Pulmonary artery endothelial cell (primary cell): ENCODE results near the gene LONRF2. TPM values are rescaled to one million over a fixed set of nuclear protein-coding genes. Genes with fewer than 3 reads are reported as not detected.
A peak's percentile ranks its signal among the peaks of the same experiment; 100 is the strongest.

ENCODE experiments used
- DNase-seq: peaks from one replicate; pipeline ENCODE4 v3.0.0-alpha.2; 2011; ENCODE audit warnings: low read depth, low spot score
- total RNA-seq: library from RNA; depleted of rRNA; stranded (reverse); fragments of >200 nt; gene quantifications from 2 replicates; pipeline ENCODE4 v1.2.3, GENCODE V29; 2014

Gene LONRF2
- total RNA-seq, 1 donor from 2014 or later: not detected

DNA sequence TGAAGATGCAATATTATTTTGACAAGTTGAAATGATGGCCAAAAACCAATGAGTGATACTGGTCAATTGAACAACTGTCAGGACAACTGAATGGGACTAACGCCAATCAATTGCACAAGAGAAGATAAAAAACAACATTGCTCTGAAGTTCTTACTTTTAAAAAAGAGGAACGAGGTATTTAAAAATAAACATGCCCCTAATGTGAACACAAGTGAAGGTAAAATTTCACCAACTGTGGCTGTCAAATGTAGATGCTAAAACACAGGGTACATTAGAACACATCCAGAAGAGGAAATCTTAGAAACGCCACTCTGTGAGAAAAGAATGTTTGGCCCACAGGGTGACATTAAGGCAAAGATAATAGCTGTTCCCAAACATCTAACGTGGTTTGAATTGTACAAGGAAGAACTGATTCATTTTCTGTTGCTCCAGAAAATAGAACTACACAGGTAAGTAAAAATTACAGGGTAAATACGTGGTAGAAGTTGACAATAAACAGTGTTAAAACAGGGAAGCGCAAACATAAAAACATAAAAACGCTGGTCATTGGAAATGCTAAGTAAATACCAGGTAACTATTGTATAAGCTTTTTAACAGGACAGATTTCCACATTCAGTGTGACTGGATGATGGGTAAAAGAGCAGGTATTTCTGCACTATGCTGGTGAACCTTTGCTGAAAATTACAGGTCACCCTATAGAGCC, 20.3 kb downstream of the LONRF2 start:
- DNase-seq: no peak

DNA sequence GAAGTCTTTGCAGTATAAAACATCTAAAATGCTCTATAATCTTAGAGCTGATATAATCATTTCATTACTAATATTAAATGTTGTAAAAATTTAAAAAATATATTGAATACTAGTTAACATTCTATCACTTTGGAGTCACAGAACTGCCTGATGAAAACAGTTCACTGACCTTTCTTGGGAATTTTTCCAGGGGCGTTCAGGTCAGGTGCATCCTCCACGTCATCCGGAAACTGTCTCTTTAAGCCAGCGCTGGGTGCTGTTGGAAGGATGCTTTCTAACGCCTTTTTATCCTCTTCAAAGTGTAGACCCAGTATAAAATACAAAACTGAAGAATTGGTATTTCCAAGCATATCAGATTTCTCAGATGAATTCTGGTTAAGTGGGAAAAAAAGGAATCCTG, 22.8 kb downstream of the LONRF2 start:
- no peak for DNase-seq

DNA sequence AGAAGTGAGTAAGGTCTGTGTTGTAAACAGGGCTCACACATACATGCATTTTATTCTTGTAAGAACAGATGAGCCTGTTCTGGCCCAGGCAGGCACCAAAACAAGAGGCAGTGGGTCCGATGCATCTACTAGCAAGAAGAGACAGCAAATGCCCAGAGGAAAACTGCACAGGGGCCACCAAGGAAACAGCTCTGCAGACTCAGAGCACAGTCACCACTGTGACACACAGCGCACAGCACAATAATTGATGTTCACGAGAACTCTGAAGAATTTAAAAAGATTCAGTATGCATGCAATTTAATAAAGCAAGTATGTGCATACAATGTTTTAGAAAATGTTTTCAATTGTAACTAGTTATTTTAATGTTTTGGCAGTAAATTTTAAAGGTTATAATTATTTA, 24.8 kb downstream of the LONRF2 start:
- DNase-seq: no peak

DNA sequence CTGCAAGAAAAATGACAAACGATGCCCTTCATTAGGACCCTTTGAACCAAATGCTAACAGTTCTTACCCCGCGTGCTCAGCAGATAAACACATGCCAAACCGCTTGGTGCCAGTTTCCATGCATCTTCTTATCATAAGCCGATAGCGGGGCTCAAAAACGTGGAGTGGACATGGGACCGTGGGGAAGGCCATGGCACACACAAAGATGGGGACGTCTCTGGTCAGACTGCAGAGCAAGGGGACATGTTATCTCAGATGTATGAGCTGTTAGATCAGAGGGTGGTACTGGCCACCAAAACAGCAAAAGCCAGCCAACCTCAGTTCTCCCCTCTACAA, 28.2 kb downstream of the LONRF2 start:
- DNase-seq: no peak

DNA sequence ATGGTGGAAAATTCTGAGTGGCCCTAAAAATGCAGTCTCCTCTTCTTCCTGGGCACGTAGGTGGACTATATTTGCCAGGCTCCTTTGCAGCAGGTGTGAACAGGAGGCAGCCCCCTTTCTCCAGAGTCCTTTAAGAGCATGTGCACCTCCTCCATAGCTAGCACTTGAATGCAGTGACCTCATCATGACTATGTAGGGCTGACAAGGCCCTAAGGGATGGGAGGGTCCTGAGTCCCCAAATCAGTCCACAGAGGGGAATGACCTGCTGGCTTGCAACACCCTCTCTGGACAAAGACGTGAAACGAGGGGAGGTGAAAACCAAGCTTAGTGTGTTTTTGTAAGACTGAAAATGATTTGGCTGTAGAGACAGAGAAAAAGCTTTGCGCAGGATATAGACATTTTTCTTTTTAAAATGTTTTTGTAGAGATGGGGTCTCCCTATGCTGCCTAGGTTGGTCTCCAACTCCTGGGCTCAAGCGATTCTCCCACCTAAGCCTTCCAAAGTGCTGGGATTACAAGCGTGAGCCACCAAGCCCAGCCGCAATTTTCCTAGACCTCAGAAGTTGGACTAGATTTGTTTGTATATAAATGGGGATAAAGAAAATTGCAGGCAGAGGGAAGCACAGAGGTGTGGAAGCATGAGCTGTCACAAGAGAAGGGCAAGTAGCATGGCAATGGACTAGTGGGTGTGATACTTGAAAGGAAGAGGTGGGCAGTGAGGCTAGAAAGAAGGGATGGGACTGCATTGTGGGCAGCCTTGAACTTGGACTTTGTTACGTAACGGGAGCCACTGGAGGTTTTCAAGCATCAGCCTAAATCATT, 28.8 kb downstream of the LONRF2 start:
- DNase-seq: no peak

DNA sequence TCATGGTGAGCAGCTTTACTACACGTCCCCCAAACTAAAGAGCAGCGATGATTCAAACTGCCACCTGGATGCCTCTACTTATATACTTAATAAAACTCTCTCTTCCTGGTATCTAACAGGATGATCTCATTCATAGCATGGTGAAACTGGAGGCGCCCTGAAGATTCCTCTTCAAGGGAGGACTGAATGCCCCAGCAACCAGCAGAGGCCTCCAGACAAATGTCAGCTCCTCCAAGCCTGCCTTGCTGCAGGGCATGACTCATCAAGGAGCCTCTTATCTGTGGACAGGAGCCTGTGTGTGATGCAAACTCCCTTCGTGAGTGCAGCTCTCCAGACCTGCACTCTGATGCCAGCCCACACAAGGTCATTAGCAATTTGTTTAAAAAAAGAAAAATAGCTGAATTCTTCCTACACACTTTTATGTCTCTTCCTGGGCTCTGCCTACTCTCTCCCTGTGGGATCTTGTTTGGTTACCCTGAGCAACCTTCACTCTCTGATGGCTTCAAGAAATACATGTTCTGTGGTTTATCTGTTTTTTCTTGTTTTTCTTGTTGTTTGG, 30.2 kb downstream of the LONRF2 start:
- no peak for DNase-seq

DNA sequence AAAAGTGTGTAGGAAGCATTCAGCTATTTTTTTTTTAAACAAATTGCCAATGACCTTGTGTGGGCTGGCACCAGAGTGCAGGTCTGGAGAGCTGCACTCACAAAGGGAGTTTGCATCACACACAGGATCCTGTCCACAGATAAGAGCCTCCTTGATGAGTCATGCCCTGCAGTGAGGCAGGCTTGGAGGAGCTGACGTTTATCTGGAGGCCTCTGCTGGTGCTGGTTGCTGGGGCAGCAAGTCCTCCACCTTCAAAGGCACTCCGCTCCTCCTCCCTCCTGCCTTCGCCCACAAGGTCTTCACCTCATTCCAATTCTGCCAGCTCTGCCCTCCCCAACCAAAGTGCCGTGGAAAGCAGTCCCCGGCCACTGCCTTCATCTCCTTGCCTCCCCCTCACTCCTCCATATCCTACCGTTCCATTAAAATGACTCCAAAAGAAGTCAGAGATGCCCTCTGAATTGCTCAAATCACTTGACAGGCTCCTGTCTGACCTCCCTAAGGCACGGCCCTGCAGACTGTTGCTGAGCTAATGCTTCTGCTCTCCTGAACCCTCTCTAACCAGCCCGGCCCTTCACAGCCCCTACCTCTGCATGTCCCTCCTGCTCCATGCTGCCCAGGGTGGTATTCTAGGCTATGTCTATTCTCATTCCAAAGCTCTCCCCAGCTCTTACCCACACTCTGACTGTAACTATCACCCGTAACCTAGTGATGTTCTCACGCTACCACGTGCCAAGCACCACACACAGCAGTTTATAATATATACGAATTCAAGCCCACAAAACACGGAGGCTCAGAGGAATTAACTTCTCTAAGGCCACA, 30.9 kb downstream of the LONRF2 start:
- DNase-seq: peak; percentile 63

DNA sequence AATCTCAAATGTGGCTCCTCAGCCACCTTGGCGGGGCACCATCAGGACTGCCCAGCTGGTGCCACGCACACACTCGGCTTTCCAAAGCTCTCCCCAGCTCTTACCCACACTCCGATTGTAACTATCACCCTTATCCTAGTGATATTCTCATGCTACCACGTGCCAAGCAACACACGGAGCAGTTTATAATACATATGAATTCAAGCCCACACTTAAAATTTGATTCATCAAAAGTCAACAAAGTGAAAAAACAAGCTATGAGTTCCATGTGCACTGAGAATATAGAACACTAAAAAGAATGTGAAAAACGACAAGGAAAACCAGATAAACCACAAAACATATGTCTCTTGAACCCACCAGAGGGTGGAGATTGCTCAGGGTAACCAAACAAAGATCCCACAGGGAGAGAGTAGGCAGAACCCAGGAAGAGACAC, 31.6 kb downstream of the LONRF2 start:
- no peak for DNase-seq

DNA sequence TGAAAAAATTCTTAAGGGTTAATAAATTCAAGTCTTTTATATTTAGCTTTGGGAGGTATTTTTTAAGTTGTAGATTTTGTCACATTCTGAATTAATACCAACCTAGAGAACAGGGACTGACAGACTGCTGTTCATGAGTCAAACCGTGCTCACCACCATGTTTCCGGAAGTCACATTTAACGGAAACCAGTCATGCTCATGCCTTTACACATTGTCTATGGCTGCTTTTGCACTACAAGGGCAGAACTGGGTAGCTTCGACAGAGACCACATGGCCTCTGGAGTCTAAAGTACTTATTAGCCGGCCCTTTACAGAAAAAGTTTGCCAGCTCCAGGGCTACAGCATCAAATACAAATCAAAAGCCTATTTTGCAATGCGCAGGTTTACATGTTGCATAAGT, 33.3 kb downstream of the LONRF2 start:
- no peak for DNase-seq

DNA sequence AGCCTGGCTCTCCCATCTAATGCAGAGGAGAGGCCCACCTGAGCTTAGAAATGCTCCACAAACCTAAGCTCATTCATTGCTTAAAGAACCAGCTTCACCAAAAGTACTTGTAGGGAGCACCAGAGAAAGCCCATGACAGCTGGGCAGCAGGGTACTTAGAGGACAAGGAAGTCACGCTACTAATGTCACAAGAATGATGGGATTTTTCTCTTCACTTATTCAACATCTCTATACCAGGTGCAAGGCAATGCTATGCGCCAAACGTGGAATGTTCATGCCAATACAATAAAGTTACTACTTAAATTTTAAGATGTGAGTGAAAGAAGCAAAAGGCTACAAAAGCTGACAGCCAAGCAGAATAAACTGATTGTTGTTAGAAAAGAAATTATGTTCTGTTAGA, 36.0 kb downstream of the LONRF2 start:
- DNase-seq: no peak

DNA sequence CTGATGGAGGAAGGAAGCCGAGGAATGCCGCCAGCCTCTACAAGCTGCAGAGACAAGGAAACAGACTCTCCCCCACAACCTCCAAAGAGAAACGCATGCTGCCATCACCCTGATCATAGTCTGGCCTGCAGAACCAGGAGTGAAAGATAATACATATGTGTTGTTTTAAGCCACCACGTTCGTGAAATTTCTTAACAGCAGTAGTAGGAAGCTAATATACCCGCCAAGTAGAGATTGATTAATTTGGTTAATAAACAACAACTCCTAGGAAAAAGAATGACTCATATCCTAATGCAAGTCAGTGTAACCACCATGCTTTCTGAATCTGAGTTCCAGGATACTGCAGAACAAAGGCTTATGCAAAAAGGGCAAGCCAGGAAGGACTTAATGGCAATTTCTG, 36.6 kb downstream of the LONRF2 start:
- DNase-seq: peak; percentile 45

DNA sequence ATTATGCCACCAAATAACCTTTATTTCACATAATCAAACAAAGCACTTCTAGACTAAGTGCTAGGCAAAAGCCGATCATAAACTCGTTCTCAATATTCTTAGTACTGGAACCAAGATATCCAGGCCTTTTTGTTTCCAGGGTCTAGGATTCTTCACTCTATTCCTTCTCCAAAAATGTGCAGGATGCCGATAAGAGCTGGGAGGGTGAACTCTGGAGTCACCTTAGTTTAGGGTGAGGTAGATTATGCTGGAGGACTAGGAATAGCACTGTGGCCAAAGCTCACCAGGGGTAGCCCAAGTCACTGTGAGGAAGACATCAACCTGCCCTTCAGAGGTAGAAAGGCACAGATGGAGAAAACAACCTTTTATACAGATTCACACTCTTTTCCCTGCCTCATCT, 37.3 kb downstream of the LONRF2 start:
- DNase-seq: no peak

DNA sequence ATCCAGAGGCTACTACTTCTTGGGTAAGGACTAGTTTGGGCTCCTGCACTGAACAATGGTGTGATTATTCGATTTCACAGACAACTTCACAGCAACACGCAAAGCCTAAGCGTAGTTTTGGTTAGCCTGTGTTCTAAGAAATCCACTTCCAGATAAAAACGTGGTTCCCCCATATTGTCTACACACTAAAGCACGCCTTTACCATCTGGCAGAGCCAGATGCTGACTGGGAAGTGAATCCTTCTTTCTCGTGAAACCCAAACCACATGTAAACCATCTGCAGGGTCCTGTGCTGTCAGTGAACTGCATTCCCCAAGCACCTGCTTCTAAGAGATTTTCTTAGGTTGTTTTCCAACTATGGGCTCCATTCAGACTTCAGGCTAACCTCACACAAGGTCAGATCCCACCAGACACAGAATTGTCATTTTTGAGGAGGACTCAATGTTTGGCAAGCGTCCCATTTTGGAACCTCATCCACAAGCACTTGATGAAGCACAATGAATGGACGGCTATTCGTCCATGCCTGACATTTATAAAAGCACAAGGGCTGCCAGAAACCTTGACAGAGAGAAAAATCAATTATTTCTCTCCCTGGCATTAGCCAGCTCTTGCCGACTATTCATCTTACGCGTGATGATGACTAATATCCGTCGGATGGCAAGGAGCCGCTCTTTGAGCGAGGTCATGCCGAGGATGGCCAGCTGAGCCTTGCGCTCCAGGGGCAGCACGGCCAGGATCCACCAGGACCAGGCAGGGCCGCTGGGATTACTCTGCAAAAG, 38.4 kb downstream of the LONRF2 start:
- no peak for DNase-seq

DNA sequence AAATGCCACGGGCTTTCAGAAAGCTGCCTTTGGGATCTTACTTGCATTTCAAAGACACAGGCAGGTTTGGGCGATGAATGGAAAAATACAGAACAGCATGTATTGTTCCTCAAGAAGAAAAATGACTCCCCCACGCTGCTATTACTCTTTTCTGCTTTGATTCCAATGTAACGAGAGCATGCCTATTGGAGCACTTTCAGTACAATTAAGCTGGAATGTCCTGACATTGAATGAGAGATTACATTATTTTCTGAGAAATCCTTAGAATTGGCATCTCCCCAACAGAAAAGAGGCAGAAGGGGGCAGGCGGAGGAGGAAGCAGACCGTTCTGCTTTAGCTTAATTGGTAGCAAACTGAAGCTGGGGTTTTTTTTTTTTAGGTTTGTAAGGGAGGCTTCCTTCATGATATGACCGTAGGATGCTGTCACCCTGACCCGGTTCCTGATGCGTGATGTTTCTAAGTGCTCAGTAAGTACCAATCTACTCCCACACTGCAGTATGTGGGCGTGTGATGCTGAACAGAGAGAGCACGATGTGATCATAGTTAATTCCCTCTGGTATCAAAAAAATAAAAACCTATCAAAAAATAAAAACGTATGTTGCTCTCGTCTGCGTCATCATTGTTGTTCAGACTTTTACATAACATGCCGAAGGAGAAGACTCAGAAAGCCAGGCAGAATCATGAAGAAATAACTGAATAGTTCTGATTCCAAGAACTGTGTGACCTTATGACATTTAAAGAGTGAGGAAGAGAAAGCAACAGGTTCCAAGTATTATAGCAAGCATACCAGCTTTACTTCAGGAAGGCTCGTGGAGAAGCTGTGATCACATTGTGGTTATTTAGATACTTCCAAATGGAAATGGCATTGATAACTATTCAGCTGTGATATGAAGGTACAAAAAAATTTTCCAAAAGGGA, 40.5 kb downstream of the LONRF2 start:
- DNase-seq: no peak

DNA sequence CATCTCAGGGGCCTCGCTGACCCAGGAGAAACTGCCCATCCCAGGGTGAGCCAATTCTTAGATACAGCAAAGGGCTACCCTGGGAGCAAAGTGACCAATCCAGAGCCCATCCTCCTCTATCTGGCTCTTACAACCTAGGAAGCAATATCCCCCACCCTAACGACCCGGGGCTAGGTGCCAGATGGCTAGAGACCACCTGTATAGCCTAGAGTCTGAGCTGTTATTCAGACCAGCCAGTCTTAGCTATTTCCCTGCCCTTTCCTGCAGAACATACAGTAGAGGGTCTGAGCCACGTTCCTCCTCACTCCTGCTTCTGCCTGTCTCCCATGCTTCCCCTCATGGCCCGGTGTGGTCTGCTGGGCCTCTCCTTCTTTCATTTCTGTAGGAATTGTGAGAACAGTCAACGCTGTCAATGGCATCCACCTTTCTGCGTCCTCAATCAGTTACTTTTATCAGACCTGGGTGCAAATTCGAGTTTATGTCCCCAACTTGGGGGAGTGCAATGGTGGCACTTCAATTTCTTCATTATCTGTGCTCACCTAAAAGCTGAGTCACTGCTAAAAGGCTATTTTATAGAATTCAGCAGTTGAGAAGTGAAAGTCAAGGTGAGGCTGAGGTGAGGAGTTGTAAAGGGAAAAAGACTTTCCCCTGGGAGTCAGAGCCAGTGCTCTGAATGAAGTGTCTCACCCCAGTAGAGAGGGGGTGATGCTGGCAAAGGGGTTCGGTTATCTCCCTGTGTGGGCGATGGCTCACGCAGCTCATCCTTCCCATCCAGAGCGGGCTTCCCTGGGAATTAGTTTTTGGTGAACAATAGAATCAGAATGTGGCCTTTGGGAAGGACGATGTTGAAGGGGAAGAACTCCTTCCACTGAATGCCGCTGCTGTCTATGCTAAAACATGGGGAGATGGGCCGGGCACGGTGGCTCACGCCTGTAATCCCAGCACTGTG, 42.4 kb downstream of the LONRF2 start:
- no peak for DNase-seq

DNA sequence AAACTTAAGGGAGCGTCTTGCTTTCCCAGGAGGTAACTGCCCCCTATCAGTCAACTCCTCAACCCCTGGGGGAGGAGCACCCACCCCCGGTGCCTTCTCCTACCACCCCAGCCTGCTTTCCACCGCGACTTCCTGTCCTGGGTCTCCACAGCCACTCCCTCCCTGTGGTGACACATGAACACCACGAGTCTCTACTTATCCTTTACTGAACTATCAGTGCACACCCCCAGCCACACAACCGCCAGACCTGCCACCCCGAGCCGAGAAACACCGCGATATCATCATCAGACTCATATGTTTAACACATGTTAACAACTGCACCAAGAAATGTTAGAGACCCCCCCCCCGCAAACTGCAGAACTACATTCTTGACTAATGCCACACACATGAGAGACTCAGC, 43.3 kb downstream of the LONRF2 start:
- no peak for DNase-seq

DNA sequence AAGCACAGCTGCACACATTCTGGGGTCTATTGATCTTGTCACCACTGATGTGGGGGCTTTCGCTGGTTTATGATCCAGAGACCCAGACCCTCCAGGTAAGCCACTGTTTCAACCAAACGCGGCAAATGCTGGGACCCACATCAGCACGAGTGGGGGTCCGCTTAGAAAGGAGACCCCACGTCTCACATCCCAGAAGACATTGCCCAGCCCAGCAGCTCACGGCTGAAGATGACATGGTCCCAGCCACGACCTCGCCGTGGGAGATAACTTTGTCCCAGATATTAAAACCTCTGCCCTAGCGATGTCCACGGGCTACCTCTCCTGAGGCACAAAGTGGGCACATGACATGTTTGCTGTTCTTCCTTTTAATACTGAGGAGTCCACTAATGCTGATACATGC, 43.8 kb downstream of the LONRF2 start:
- DNase-seq: no peak

DNA sequence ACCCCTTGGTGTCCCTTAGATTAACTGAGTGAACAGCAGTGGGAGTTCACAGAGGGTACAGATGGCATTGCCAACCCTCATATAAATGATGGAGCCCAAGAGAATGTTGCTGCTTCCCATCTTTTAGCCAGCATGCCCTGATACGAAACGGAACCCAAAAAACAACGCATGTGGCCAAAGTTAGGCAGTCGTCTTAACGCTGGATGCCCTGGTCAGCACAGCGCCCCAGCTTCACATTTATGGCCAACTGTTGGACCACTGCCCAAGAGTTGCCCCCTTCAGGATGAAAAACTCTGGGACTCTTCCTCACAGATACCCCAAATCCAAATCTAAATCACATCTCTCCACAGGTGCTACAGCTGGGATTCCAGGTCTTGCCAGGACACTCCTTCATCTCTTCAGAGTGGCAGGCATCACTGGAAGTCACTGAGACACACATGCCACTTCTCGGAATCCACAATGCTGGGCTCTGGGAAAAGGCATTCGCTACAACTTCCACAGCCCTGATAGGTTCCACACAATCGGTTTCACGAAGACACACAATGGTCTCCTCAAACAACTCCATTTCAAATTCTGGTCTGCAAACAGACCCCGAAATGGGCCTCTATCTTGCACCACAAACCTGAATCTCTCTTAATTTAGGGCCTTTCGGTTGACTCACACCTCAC, 44.6 kb downstream of the LONRF2 start:
- no peak for DNase-seq
